PC-9 (cell line): ENCODE measurements around the gene LRRC8C. TPM values are rescaled to one million over a fixed set of nuclear protein-coding genes. Genes with fewer than 3 reads are reported as not detected.
A peak's percentile ranks its signal among the peaks of the same experiment; 100 is the strongest.

Experiments
- BruUV-seq: library from RNA; stranded (reverse); fragments of 400-500 nt; replicated peaks from 2 replicates; lab custom pipeline; 2021; lab: Mats Ljungman, UMichigan
- CTCF ChIA-PET: fragments of 300-600 bp; sonication (Branson Sonifier 250); formaldehyde crosslinking; loops from one replicate; lab custom pipeline; 2022; ENCODE audit warnings: antibody characterized with exemption; lab: Charles Lee
- POLR2A ChIA-PET: fragments of 300-600 bp; sonication (Branson Sonifier 250); formaldehyde crosslinking; loops from one replicate; lab custom pipeline; 2022; ENCODE audit warnings: antibody characterized with exemption; ENCODE audit not compliant: unreplicated experiment; lab: Charles Lee
- DNase-seq, 2 experiments: peaks; one replicate each; pipeline versions ENCODE4 v3.0.0 to v3.0.0-alpha.2; 2015 to 2022; ENCODE audit warnings: mixed read lengths in 1 of 2
- H2AFZ ChIP-seq: fragments of 200-600 bp; sonication (generic); 2 replicates; pipeline ENCODE4 v1.8.1; 2017; ENCODE audit warnings: antibody characterized with exemption
- H3F3A ChIP-seq: fragments of 200-600 bp; sonication (generic); 2 replicates; pipeline ENCODE4 v1.8.1; 2017; ENCODE audit warnings: antibody characterized with exemption, mild to moderate bottlenecking, low read depth; ENCODE audit not compliant: insufficient read depth
- H3K27ac ChIP-seq: fragments of 200-600 bp; sonication (generic); 2 replicates; pipeline ENCODE4 v1.6.1; 2016; ENCODE audit warnings: mixed run types
- H3K27me3 ChIP-seq: fragments of 200-600 bp; sonication (generic); 2 replicates; pipeline ENCODE4 v1.6.1; 2016; ENCODE audit warnings: low read depth, mixed run types; ENCODE audit not compliant: insufficient read depth
- H3K36me3 ChIP-seq: fragments of 200-600 bp; sonication (generic); 2 replicates; pipeline ENCODE4 v1.6.1; 2016; ENCODE audit warnings: low read depth, mixed run types
- H3K4me1 ChIP-seq: fragments of 200-600 bp; sonication (generic); replicated peaks from 2 replicates; pipeline ENCODE4 v1.6.1; 2016; ENCODE audit warnings: mixed run types; ENCODE audit not compliant: insufficient read depth
- H3K4me2 ChIP-seq: fragments of 200-600 bp; sonication (generic); 2 replicates; pipeline ENCODE4 v1.6.1; 2017; ENCODE audit warnings: mixed run types
- H3K4me3 ChIP-seq: fragments of 200-600 bp; sonication (generic); 2 replicates; pipeline ENCODE4 v1.6.1; 2016; ENCODE audit warnings: mixed run types
- H3K79me2 ChIP-seq: fragments of 200-600 bp; sonication (generic); 2 replicates; pipeline ENCODE4 v1.6.1; 2017; ENCODE audit warnings: low read depth, mixed run types
- H3K9me2 ChIP-seq: fragments of 200-600 bp; sonication (generic); 2 replicates; pipeline ENCODE4 v1.8.1; 2017; ENCODE audit warnings: mild to moderate bottlenecking; ENCODE audit not compliant: insufficient read depth
- H3K9me3 ChIP-seq: fragments of 200-600 bp; sonication (generic); 2 replicates; pipeline ENCODE4 v1.8.1; 2016; ENCODE audit warnings: low read depth; ENCODE audit not compliant: insufficient read depth
- H4K20me1 ChIP-seq: fragments of 200-600 bp; sonication (generic); 2 replicates; pipeline ENCODE4 v1.8.1; 2017; ENCODE audit not compliant: insufficient read depth
- EZH2 ChIP-seq: fragments of 200-600 bp; sonication (generic); IDR thresholded peaks from 2 replicates; pipeline ENCODE4 v1.8.0; 2017; ENCODE audit warnings: antibody characterized with exemption, low read depth
- intact Hi-C: fragments of 100-400 bp; cut with micrococcal nuclease; formaldehyde crosslinking; loops from one replicate; pipeline ENCODE4 v1.10.0; 2022; ENCODE audit not compliant: unreplicated experiment
- total RNA-seq: library from RNA; stranded (reverse); gene quantifications from 2 replicates; pipeline ENCODE4 v1.2.3, GENCODE V29; 2021
- TF ChIP-seq, protein P1 (sequence below): fragments of 200-600 bp; sonication (generic); conservative IDR thresholded peaks from 2 replicates; pipeline ENCODE4 v1.6.1; 2017; ENCODE audit warnings: mixed run types, antibody characterized with exemption, mild to moderate bottlenecking, moderate library complexity

Gene LRRC8C
- total RNA-seq, 1 experiment from 2014 or later = 2.2 TPM

DNA sequence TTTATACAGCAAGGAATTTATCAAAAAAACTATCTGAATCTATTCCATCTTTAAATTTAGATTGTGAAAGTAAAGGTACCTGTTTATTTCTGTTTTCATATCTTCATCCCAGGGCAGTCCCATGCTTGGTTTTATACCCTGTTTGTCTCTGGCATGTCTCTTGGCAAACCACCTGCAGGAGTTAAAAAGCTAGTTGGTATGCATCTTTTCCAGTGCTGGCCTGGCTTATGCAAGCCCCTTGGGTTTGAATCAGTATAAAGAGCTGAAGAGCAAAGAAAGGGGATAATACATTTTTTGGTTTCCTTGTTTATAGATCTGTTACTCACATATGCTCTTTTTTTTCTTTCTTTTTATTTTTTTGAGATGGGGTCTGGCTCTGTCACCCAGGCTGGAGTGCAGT, 37.8 kb downstream of the LRRC8C start:
- H3K4me2 ChIP-seq = no peak overlapping the region
- POLR2A ChIA-PET = no interaction called here
- no peaks in the 10 kb centered on the region for H3K27me3 ChIP-seq
- H3K36me3 ChIP-seq = no peaks in the 10 kb centered on the region
- H3K27ac ChIP-seq = no peak overlapping the region
- no peak overlapping the region for H3K4me3 ChIP-seq
- DNase-seq = no peak
- no peaks in the 10 kb centered on the region for H4K20me1 ChIP-seq
- H3K9me3 ChIP-seq = no peaks in the 10 kb centered on the region
- H3F3A ChIP-seq = no peaks in the 10 kb centered on the region
- BruUV-seq = no TSS peak
- H3K4me1 ChIP-seq = peaks cover 11% of the 10 kb centered on the region
- intact Hi-C loops = no loop called here
- TF ChIP-seq EZH2 = no peak
- TF ChIP-seq, protein P1, sequence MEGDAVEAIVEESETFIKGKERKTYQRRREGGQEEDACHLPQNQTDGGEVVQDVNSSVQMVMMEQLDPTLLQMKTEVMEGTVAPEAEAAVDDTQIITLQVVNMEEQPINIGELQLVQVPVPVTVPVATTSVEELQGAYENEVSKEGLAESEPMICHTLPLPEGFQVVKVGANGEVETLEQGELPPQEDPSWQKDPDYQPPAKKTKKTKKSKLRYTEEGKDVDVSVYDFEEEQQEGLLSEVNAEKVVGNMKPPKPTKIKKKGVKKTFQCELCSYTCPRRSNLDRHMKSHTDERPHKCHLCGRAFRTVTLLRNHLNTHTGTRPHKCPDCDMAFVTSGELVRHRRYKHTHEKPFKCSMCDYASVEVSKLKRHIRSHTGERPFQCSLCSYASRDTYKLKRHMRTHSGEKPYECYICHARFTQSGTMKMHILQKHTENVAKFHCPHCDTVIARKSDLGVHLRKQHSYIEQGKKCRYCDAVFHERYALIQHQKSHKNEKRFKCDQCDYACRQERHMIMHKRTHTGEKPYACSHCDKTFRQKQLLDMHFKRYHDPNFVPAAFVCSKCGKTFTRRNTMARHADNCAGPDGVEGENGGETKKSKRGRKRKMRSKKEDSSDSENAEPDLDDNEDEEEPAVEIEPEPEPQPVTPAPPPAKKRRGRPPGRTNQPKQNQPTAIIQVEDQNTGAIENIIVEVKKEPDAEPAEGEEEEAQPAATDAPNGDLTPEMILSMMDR = no peak
- CTCF ChIA-PET = no interaction called here
- no peaks in the 10 kb centered on the region for H3K79me2 ChIP-seq
- H3K9me2 ChIP-seq = no peaks in the 10 kb centered on the region
- no peak overlapping the region for H2AFZ ChIP-seq

DNA sequence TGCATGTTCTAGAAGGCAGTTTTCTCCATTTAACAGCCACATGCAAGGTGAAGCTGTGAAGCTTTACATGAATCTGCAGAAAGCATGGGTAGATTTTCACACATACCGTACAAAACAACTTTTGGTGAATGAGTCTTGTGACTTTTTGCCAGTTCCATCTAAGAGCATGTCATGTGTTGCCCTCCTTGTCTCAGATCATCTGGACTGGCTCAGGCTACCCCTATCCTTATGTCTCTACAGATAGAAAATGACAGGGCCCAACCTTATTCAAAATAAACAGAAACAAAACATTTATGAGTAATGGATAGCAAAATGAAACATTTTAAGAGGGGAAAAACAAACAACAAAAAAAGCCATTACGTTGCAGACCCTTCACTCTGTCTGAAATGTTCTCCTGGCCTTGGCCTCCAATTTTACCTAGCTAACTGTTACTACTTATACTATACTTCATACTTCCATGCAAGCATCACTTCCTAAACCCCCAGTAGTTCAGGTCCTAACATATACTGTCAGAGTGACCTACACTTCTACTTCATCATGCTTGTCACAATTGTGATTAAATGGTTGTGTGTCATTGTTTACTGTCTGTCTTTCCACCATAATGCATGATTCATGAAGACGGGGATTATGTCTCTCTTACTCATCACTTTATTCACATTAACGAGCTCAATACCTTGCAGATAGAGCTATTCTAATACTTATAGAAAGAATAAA, 39.0 kb downstream of the LRRC8C start:
- no peaks in the 10 kb centered on the region for H4K20me1 ChIP-seq
- no peaks in the 10 kb centered on the region for H3K36me3 ChIP-seq
- intact Hi-C loops = no loop called here
- H3K4me2 ChIP-seq = no peak overlapping the region
- peak in 1 of 2 experiments; percentile 41 for DNase-seq
- H3K79me2 ChIP-seq = no peaks in the 10 kb centered on the region
- CTCF ChIA-PET = interaction anchor here (0.7 kb wide), 1 partner anchor 69 kb away, joined by 4 read pairs; no protein-coding TSS in a partner anchor
- peaks cover 11% of the 10 kb centered on the region for H3K4me1 ChIP-seq
- no peak overlapping the region for H3K27ac ChIP-seq
- H3K9me3 ChIP-seq = no peaks in the 10 kb centered on the region
- TF ChIP-seq, protein P1 = no peak
- TF ChIP-seq EZH2 = no peak
- H3K4me3 ChIP-seq = no peak overlapping the region
- no peaks in the 10 kb centered on the region for H3K27me3 ChIP-seq
- H3F3A ChIP-seq = no peaks in the 10 kb centered on the region
- H3K9me2 ChIP-seq = no peaks in the 10 kb centered on the region
- no peak overlapping the region for H2AFZ ChIP-seq
- POLR2A ChIA-PET = no interaction called here
- BruUV-seq = no TSS peak

DNA sequence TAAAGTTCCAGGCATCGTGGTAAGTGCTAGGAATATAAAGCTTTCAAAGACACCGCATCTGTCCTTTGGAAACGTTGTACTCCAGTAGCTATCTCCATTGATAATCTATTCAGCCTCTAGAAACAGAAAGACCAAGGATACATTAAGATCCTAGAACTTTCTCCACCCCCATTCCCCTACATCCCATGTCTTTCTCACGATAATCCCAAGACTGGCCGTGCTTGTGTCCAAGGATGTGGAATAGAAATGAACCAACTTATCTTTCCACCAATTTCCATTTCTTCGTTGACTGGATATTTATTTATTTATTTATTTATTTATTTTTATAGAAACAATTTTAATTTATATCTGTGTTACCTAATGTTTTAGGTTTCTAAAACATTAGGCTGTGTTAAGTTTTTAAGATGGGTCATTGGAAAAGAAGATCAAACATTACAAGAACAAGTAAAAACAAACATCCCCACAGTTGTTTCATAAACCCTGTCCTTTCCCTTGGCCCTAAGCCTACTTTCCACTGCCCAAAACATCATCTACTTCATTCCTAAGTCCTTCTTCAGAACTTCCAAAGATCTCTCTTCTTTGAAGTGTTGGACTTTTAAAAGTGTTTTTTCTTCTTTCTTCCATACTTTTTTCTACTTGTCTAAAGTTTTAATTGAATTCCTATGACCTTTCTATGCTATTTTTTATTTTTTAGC, 39.7 kb downstream of the LRRC8C start:
- H4K20me1 ChIP-seq = no peaks in the 10 kb centered on the region
- H3K4me3 ChIP-seq = no peak overlapping the region
- no peak for TF ChIP-seq EZH2
- TF ChIP-seq, protein P1 = no peak
- no TSS peak for BruUV-seq
- H3K27me3 ChIP-seq = no peaks in the 10 kb centered on the region
- no peaks in the 10 kb centered on the region for H3K9me3 ChIP-seq
- ChIA-PET POLR2A (no interaction called here), CTCF (no interaction called here)
- intact Hi-C loops = no loop called here
- no peak overlapping the region for H2AFZ ChIP-seq
- no peaks in the 10 kb centered on the region for H3K36me3 ChIP-seq
- H3F3A ChIP-seq = no peaks in the 10 kb centered on the region
- H3K79me2 ChIP-seq = no peaks in the 10 kb centered on the region
- no peak overlapping the region for H3K4me2 ChIP-seq
- DNase-seq = no peak
- no peak overlapping the region for H3K27ac ChIP-seq
- no peaks in the 10 kb centered on the region for H3K9me2 ChIP-seq
- H3K4me1 ChIP-seq = peaks cover 11% of the 10 kb centered on the region
